ENCODE results near the gene PSMG3.

- TF ChIP-seq CREB5 (CRISPR knock-in tag; IDR thresholded peaks at IDR 0.05; ENCODE audit: low read depth) (no peak), CSDC2 (CRISPR knock-in tag; IDR thresholded peaks at IDR 0.05) (no peak)
Observed at GRCh38 chr7:1608318-1608717, 38.5 kb upstream of the PSMG3 start.

Measured in SK-N-SH treated with all-trans-retinoic acid at 6 μM for 48 hours (cell line).